HG03108 (cell line): ENCODE results near the gene PLCL2.
"Not testable (repeated sequence)": the region's sequence is repeated elsewhere in the genome, so short reads cannot be mapped to it uniquely, and the experiment has no call there.

ENCODE experiments used
- ATAC-seq: cut with Tn5 transposase; IDR thresholded peaks from one replicate; pipeline ENCODE4 v1.9.1; 2021; ENCODE audit warnings: moderate library complexity; ENCODE audit not compliant: unreplicated experiment

Gene PLCL2

DNA sequence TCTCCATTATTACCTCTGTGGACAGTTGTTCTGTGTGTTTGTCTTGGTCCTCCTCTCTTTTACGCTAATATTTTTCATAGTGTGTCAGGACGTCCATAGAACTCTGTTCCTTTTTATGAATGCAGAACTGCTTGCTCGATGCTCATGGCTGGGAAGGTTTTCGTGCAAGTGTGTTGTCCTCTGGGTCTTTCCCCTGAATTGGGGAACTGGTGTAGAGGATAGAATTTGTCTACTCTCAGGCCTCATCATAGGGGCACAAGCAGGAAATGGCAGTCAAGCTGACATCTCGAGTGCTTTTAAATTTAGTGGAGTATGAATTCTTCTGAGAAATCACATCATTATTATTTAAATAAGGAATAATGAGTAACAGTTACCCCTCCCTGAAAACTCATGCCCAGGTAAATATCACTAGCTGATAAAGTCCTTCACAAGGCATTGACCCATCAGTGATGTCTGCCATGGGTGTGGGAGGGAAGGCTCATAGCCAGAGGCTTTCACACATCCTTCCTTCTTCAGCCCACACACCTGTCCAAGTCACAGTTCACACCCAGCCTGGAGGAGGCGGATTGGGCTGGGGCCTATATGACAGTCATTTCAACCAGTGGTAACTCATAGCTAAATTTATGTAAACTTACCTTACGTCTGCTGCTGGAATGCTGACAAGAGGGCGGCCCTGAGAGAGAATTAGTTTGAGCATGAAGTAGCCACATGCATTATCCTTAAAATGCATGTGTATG, 226.1 kb downstream of the PLCL2 start:
- ATAC-seq, result no peak

DNA sequence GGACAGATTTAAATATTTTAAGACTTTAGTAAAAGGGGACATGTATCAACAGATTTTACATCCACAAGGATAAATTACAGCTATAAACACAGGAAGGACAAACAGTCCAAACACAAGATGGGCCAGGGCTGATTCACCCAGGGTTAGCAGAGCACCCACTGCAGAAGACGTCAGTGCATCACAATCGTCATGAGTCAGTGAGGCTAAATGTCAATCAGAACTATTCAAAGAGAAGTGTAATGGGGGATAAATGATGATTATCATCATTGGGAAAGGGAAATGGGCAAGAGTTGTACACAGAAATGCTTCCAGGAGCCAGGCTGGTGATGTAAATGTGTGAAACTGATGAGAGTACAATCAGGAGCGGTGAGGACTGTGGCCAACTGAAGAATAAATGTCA, 226.8 kb downstream of the PLCL2 start:
- ATAC-seq, result no peak

DNA sequence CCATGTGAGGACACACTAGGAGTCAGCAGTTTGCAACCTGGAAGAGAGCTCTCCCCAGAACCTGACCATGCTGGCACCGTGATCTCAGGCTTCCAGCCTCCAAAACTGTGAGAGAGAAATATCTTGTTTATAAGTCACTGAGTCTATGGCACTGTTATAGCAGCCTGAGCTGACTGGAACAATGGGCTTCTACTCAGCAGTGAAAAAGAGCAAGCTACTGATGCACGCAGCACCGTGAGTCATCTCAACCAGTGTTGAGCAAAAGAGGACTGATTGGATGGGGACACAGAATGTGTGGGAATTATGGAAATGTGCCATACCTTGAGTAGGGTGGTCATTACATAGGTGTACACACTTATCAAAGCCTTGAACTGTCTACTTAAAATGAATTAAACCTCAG, 230.4 kb downstream of the PLCL2 start:
- no peak for ATAC-seq

DNA sequence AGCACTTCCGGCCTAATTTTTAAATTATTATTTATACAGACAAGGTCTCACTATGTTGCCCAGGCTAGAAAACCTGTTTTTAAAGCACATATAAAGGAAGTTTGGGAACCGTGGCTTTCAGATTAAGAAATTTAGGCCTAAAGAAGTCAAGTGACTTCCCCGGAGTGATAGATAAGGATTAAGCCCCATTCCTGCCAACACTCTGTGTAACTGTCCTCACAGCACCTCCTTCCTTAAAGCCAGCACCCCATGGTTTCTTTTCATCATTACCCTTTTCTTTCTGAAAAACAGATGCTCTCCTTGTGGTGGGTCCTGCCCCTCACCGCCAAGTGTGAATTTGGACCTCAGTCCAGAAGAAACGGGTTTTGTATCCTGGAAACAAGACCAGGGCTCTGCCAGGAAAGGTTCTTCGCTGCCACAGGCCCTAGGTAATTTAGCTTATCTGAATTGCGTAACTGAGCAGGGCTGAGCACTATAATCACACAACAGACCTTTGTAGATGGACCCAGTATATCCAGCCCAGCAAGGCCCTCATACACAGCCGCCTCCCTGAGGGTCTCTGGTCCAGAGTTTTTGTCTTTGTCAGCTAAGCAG, 231.3 kb downstream of the PLCL2 start:
- no peak for ATAC-seq

DNA sequence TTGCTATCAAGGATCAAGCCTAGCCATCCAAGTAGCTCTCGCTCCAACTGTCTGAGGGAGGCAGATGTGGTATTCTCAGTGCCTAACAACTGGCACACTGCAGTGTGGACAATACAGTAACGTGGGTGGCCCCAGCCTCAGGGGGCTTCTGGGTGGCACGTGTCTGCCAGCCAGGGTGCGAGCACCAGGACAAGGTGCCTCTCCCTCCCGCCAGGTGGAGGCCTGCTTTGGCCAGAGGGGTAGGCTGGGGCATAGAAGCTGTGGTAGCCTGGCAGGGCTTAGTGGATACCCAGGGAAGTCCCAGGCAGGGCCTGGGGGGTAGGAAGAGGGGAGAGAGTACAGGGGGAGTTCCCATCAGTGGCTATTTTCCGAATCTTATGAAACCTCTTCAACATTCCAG, 234.0 kb downstream of the PLCL2 start:
- ATAC-seq, result no peak

DNA sequence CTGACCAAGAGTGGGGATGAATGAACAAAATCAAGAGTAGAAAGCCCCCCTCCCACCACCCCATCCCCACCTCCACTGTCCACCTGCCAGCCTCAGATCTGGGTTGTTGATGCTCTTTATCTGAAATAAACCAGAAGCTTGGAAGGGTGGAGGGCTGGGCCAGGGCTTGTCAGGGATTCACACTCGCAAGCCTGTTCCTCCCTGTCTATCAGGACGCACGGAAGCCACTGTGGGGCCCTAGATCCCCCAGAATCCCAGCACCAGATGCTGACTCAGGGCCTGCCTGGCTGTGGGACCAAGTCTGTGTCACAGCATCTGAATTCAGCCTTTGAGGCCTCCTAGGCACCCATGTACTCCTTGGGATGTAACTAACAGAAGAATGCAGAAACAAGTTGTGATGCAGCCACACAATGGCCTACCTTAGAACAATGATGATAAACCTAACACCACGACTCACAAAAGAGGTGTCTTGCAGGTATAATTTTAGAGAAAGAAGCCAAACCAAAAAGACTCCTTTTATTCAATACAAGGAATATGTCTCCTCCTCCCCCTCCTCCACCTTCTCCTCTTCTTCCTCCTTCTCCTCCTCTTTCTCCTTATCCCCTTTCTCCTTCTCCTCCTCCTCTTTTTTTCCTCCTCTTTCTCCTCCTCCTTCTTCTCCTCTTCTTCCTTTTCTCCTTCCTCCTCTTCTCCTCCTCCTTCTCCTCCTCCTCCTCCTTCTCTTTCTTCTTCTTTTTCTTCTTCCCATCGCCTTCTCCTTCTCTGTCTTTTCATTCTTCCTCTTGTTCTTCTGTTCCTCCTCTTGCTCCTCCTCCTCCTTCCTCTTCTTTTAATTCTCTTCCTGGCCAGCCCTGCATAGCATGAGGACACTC, 234.7 kb downstream of the PLCL2 start:
- ATAC-seq, result no peak

DNA sequence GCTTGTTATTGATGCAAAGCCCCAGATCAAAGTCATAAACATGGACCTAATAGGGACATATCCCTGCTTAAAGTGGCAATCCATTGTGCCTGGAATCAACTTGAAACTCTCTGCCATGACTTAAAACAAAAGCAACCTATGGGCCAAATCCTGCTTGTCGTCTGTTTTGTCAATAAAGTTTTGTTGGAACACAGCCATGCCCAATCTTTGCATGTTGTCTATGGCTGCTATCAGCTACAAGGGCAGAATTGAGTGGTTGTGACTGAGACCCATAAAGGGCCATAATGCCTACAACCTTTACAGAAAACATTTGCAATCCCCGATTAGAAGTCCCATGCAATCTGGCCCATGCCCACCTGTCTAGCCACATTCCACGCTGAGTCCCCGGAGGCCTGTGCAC, 235.4 kb downstream of the PLCL2 start:
- ATAC-seq, result no peak

DNA sequence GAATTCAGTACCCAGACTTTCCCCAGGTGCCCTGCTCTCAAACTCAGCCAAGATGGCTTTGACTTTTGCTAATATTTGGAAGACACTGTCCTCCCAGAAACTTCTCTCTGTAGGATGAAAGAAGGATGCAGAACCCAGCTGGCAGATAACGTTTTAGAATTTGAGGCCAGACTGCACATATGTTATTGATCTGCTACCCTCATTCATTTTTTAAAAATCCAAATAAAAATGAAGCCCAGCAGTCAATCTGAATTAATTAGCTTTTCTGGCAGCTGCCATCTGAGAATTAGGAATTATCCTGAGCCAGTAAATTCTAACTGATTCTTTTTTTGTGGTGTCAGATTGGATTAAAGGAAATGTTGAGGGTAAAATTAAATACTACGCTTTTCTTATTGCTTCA, 236.6 kb downstream of the PLCL2 start:
- ATAC-seq, result no peak

DNA sequence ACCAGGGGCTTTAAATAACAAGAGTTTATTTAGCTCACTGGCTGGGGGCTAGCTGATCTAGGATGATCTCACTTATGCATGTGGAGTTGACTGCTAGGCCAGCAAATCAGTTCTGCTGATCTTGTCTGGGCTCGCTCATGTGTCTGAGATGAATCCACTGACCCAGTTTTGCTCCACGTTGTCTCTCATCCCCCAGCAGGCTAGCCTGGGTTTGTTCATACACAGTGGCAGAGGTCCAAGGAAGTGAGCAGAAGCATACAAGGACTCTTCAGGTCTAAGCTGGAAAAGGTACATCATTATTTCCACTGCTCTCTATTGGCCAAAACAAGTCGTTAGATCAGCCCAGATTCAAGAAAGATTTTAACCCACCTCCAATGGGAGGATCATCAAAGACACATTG, 238.0 kb downstream of the PLCL2 start:
- ATAC-seq, result no peak

DNA sequence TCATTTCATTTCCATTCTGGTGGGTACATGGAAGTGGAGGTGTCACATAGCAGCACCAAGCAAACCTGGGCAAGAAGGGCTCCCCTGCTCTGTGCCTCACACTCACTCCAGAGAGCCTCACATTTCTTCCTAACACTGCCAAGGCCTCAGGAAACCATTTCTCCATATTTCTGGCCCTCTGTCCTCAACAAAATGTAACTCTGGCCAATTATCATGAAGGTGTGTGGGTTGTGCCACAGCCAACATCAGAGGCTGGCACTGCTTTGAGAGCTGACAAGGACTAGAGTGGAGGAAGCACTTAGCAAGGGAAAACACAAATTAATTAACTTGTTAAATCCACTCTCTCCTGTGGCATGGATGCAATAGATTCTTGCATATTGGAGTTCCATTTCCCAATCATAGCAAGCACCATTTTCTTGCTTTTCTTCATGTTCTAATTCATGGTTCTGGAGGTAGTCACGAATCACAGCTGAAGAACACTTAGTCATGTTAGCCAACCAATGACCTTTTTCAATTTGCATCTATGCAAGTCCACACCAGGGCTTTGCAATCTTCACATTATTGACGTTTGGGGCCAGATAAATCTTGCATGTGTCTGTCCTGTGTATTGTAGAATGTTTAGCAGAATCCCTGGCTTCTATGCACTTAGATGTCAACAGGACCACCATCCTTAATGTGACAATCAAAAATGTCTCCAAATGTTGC, 241.1 kb downstream of the PLCL2 start:
- no peak for ATAC-seq

DNA sequence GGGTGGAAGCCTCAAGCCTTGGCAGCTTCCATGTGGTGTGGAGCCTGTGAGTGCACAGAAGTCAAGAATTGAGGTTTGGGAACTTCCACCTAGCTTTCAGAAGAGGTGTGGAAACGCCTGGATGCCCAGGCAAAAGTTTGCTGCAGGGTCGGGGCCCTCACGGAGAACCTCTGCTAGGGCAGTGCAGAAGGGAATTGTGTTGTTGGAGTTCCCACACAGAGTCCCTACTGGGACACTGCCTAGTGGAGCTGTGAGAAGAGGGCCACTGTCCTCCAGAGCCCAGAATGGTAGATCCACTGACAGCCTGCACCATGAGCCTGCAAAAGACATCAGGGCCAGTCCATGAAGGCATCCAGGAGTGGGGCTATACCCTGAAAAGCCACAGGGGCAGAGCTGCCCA, 243.9 kb downstream of the PLCL2 start:
- not testable (repeated sequence) for ATAC-seq

DNA sequence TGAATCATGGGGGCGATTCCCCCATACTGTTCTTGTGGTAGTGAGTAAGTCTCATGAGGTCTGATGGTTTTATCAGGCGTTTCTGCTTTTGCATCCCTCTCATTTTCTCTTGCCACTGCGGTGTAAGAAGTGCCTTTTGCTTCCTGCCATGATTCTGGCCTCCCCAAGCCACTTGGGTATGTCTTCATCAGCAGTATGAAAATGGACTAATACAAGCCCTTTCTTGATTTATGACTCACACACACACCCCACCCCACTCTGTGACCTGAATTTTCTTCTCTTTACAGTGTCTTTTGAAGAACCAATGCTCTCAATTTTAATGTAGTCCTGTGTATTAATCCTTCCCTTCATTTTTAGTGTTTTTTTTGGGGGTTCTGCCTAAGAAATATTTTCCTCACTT, 244.8 kb downstream of the PLCL2 start:
- no peak for ATAC-seq

DNA sequence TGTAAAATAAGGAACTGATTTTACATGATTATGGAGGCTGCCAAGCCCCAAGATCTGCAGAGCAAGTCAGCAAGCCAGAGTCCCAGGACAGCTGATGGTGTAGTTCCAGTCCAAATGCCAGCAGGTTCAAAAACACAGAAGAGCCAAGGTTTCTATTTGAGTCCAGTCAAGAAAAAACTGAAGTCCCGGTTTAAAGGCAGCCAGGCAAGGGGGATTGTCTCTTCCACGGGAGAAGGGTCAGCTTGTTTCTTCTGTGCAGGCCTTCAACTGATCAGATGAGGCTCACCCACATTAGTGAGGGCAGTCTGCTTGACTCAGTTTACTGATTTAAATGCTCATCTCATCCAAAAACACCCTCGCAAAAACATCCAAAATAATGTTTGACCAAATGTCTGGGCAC, 246.2 kb downstream of the PLCL2 start:
- no peak for ATAC-seq

DNA sequence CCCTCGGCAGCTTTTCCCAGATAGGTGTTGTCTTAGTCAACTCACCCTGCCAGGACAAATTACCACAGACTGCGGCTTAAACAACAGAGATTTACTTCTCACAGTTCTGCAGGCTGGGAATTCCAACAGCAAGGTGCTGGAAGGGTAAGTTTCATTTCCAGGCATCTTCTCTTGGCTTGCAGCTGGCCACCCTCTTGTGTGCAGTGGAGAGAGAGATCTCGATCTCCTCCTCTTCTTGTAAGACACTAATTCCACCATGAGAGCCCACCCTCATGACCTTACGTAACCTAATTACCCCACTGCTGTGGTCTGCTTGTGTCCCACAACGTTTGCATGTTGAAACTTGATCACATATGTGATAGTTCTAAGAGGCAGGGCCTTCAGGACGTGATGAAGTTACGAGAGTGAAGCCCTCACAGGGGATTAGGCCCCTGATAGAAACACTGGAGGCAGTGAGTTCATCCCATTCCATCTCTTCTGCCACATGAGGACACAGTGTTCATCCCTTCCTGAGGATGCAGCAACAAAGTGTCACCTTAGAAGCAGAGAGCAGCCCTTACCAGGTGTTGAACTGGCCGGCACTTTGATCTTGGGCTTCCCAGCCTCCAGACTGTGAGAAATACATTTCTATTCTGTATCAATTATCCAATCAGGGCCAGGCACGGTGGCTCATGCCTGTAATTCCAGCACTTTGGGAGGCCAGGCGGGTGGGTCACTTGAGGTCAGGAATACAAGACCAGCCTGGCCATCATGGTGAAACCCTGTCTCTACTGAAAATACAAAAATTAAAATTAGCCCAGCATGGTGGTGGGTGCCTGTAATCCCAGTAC, 247.7 kb downstream of the PLCL2 start:
- no peak for ATAC-seq

DNA sequence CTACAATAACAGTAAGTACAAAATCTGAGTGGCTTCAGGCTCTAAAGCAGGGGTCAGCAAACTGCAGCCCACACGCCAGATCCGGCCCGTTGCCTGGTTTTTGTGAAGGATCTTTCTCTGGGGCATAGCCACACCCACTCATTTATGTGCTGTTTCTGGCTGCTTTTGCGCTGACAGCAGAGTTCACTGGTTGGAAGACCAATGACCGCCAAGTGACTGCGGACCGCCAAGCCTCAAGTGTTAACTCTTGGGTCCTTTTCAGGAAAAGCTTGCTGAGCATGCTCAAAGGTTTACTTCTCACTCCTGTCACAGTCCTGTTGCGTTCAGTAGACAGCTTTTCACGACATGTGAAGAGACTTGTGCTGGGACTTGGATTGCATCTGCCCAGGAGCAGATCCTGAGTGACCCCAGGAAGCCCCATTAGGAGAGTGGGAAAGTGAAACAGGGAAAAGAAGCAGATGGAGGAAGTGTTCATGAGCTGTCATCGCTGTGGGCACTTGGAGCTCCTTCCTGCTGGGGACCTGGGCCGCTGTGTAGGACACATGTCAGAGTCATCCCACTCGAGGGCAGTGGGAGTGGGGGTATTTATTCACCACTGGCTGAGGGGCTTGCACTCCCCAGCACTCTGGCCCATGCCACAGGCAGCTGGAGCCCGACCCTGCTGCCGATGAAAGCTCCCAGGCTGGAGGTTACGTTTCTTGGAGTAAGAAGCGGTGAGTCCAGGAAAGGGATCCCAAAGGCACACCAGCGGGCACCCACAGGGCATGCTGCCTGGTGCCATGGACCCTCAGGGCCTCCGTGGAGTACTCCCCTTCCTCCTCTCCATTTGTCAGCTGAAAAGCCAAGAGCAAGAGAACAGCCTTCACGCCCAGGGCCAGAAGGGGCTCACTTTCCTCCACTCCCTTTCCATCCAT, 249.1 kb downstream of the PLCL2 start:
- no peak for ATAC-seq

DNA sequence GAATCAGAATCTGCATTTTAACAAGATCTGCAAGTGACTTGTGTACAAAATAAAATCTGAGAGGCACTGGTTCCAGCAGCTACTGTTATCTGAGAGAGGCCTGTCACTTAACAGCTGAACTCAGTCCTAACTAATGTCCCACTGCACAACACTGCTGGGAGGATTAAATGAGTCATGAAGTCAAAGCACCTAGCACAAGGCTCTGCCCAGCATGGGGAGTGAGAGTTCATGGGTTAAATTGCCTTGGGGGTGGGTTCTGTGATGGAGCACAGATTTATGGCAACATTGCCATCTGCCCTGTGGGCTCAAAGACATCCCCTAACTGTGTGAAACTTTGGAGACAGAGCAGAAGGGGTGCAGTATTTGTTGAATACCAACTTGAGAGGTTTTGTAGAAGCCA, 250.9 kb downstream of the PLCL2 start:
- ATAC-seq, result no peak

DNA sequence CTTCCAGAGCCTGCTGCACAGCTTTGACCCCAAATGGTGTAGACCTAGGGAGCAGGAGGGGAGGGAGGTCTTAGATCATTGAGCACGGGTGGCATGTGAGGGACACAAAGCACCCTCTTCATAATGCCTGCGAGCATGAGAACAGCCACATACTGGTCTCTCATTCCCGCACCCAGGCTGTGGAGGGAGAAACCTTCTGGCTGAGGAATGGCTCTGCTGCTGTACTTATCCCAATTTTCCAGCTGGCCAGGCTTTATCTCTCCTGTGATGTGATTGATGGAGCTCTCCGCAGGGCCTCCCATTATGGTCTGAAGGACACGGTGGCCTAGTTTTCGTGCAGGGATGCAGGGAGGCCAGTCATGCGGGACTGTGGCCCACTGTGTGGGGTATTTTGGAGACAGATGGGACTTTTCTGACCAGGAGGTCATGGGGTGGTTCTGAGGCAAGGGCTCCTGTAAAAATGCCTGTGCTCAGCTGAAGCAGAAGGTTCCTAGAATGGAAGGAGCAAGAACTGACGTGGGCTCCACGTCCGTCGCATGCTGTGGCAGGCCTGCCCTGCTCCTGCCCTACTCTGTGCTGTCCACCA, 251.5 kb downstream of the PLCL2 start:
- no peak for ATAC-seq

DNA sequence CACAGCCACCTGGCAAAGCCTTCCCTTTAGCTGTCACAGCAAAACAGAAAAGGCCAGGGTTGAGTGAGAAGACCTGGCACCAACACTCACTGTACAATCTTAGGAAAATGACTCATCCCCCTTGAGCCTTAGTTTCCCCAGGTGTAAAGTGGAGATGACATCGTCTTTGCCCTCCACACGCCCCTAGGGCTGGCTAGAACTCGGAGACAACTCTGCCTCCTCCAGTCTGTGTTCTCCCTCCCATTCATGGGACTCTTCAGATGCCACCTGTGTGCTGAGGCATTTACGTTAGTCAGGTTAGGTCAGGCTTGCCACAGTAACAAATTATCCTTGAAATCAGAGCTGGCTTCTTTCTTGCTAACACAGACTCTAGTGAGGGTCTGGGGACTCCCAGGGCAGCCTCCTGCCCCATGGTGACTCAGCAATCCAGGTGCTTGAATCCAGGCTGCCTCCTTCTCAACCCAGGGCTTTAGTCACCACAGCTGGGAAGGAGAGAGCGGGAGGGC, 252.6 kb downstream of the PLCL2 start:
- no peak for ATAC-seq
